22Rv1 (cell line): Measurements from ENCODE around the gene CFAP46.

Experiments
- CTCF ChIP-seq: fragments of 450-650 bp; IDR thresholded peaks from 2 replicates; pipeline ENCODE4 v1.5.1; 2017; ENCODE audit warnings: mild to moderate bottlenecking
- ZFX ChIP-seq: fragments of 450-650 bp; IDR thresholded peaks from 2 replicates; pipeline ENCODE4 v1.6.1; 2017; ENCODE audit warnings: antibody characterized with exemption, borderline replicate concordance

GRCh38 chr10:132783940-132784865, 158.2 kb downstream of the CFAP46 start:
- TF ChIP-seq CTCF (no peak), ZFX (no peak)
